Brain microvascular endothelial cell (primary cell): ENCODE results near the gene LRRIQ1.

Experiments
- DNase-seq: peaks from one replicate; pipeline ENCODE4 v3.0.0-alpha.2; 2020
- H3K27ac ChIP-seq: fragments of 250-450 bp; sonication (Bioruptor Pico); 2 replicates; pipeline ENCODE4 v1.5.1; 2020; ENCODE audit warnings: mild to moderate bottlenecking, moderate library complexity
- H3K27me3 ChIP-seq: fragments of 250-450 bp; sonication (Bioruptor Pico); replicated peaks from 2 replicates; pipeline ENCODE4 v1.5.1; 2020; ENCODE audit warnings: mild to moderate bottlenecking
- H3K36me3 ChIP-seq: fragments of 250-450 bp; sonication (Bioruptor Pico); replicated peaks from 2 replicates; pipeline ENCODE4 v1.5.1; 2020; ENCODE audit warnings: mild to moderate bottlenecking
- H3K4me3 ChIP-seq: 2 replicates; pipeline ENCODE4 v1.5.1; 2011; ENCODE audit warnings: low read depth, mild to moderate bottlenecking, control low read depth, low read length, moderate library complexity
- CTCF ChIP-seq: IDR thresholded peaks from 2 replicates; pipeline ENCODE4 v1.5.1; 2011; ENCODE audit warnings: low read depth, mild to moderate bottlenecking, moderate library complexity, low read length, control low read depth, inconsistent platforms; ENCODE audit errors: missing control alignments
- in situ Hi-C: cut with HindIII; loops from 2 replicates; pipeline ENCODE4 v1.10.0; 2017; ENCODE audit warnings: low sequenced_read_pairs, low pct_ligation_motif_present

LRRIQ1 gene

GRCh38 chr12:85280165-85280983, 244.2 kb downstream of the LRRIQ1 start, which contains the start of gene ALX1:
ALX1 (plus strand) TSS chr12:85280220; CDS start chr12:85280262, 42 bp downstream.
- Histone ChIP-seq H3K4me3 (peak within 1 kb of the TSS; percentile 68), H3K36me3 (no peaks in the 10 kb centered on the region), H3K27ac (peak within 1 kb of the TSS; percentile 71), H3K27me3 (no peaks in the 10 kb centered on the region)
- in situ Hi-C loops, result no loop called here
- no peak for TF ChIP-seq CTCF
- peak; percentile 60 for DNase-seq

GRCh38 chr12:85280984-85281630, 245.0 kb downstream of the LRRIQ1 start:
- DNase-seq, result no peak
- no peak for TF ChIP-seq CTCF
- Histone ChIP-seq H3K27ac (peak overlapping the region; percentile 71), H3K4me3 (peak overlapping the region; percentile 68), H3K36me3 (no peaks in the 10 kb centered on the region), H3K27me3 (no peaks in the 10 kb centered on the region)
- in situ Hi-C loops, result no loop called here

GRCh38 chr12:85281636-85282312, 245.6 kb downstream of the LRRIQ1 start:
- no peaks in the 10 kb centered on the region for H3K36me3 ChIP-seq
- no peak for DNase-seq
- in situ Hi-C loops, result no loop called here
- H3K4me3 ChIP-seq, result peak overlapping the region; percentile 68
- no peaks in the 10 kb centered on the region for H3K27me3 ChIP-seq
- H3K27ac ChIP-seq, result no peak overlapping the region
- no peak for TF ChIP-seq CTCF

- no peak overlapping the region for H3K27ac ChIP-seq
- H3K27me3 ChIP-seq, result no peaks in the 10 kb centered on the region
- no peaks in the 10 kb centered on the region for H3K36me3 ChIP-seq
- in situ Hi-C loops, result no loop called here
- DNase-seq, result no peak
- TF ChIP-seq CTCF, result no peak
- H3K4me3 ChIP-seq, result no peak overlapping the region
Observed at GRCh38 chr12:85283560-85283959, 247.4 kb downstream of the LRRIQ1 start.
